Mammary epithelial cell (primary cell): ENCODE data around the gene UBL7.

ENCODE experiments used
- EZH2 ChIP-seq: IDR thresholded peaks from 2 replicates; pipeline ENCODE4 v1.6.1; 2012; ENCODE audit warnings: low read length, inconsistent platforms, borderline replicate concordance
- TF ChIP-seq, protein P1 (sequence below), 2 donors: IDR thresholded peaks in 1 of 2; conservative IDR thresholded peaks in 1 of 2; 2 replicates each; pipeline ENCODE4 v1.5.1; 2011 to 2012; ENCODE audit warnings: inconsistent platforms in 2 of 2, low read length in 2 of 2, mild to moderate bottlenecking in 2 of 2, control low read depth in 1 of 2, low read depth in 1 of 2; ENCODE audit not compliant: insufficient read depth in 1 of 2; ENCODE audit errors: extremely low read depth in 1 of 2

DNA sequence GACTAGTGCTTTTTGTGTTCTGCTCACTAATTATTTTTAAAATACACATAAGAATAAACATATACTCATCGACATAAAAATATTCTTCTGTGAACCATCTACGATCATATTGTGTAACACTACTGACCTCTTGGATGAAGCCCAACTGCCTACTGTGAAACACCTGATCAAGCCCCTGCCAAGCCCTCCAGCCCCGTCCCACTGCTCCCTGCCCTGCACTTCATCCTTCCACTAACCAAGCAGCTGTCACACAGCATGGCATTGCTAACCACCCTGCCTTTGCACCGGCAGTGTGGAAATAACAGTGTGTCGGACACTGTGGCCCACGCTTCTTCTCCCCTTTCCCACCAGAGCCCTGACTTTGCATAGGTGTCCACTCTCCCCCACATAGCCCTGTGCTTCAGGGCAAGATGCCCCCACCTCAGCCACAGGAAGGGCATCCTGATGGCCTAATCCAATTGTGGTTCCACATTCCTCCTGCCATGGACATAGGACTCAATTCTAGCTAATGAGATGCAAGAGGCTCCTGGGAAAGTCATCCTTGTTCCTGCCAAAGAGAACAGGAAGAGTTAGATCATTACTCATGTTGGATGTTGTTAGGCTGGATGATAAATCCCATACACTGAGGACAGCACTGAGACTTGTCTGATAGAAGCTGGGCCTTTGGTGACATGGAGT, 45.0 kb upstream of the UBL7 start:
- TF ChIP-seq, protein P1, sequence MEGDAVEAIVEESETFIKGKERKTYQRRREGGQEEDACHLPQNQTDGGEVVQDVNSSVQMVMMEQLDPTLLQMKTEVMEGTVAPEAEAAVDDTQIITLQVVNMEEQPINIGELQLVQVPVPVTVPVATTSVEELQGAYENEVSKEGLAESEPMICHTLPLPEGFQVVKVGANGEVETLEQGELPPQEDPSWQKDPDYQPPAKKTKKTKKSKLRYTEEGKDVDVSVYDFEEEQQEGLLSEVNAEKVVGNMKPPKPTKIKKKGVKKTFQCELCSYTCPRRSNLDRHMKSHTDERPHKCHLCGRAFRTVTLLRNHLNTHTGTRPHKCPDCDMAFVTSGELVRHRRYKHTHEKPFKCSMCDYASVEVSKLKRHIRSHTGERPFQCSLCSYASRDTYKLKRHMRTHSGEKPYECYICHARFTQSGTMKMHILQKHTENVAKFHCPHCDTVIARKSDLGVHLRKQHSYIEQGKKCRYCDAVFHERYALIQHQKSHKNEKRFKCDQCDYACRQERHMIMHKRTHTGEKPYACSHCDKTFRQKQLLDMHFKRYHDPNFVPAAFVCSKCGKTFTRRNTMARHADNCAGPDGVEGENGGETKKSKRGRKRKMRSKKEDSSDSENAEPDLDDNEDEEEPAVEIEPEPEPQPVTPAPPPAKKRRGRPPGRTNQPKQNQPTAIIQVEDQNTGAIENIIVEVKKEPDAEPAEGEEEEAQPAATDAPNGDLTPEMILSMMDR (conservative IDR thresholded peaks at IDR 0.05 in 1 of 2, IDR thresholded peaks at IDR 0.05 in 1 of 2; ENCODE audit: extremely low read depth in 1 of 2, insufficient read depth in 1 of 2, low read depth in 1 of 2, low read length in 2 of 2), result no peak
- TF ChIP-seq EZH2, result no peak
